NCI-H345 treated with DMSO at 0.1 percent for 48 hours (cell line): ENCODE results near the gene PLEKHA4.
"Not testable (repeated sequence)": the region's sequence is repeated elsewhere in the genome, so short reads cannot be mapped to it uniquely, and the experiment has no call there.

Experiments
- DNase-seq: peaks from one replicate; lab custom pipeline; 2025; ENCODE audit not compliant: unreplicated experiment; lab: John Stamatoyannopoulos, UW

Gene PLEKHA4

DNA sequence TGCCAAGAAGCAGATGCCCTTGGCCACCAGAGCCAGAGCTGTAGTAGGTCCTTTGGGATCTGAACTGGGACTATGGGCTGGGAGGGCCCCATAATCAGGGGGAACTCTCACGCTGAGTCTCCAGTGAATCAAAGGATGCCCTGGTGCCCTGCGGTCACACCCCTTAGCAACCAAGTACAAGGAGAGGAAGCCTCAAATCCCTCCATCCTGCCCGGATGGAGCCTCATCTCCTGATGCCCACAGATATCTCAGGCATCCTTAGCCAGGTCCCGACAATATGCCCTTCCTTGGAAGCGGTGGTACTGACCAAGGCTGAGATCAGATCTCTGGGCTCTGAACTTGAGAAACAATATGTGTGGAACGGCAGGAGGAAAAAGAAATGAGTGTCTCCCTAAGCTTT, 1.7 kb downstream of the PLEKHA4 start:
- no peak for DNase-seq

DNA sequence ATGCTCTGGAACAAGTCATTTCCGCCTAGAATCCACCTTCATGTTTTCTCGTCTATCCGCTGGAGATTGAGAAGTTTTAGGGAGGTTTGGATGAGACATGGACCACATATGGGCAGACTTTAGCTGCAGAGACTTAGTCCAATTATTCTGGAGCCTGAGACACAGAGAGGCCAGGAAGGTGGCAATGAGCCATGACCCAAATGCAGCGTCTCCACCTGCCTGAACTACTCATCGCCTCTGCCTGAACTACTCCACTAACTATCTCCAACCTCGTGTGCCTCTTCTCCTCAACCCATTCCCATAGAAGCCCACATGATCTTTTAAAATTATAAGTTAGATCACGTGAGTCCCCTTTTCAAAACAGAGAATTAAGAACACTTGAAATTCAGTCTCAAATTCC, 5.6 kb downstream of the PLEKHA4 start:
- DNase-seq = no peak

DNA sequence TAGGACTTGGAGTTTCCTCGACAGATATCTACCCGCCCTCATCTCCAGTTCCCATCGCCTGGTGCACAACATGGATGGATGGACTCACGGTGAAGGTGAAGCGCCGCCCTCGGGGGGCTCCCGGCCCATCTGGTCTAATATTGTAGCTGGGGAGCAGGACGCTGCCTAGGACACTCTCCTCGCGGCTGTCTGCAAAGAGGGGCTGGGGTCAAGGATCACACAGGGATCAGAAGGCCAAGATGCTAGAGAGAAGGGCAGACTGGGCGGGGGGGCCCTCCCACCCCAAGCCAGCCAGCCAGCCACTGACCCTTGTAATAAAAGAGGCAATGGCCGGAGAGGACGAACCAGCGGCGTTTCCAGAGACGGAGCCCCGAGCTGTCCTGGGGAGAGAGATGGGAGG, 7.1 kb downstream of the PLEKHA4 start:
- no peak for DNase-seq

DNA sequence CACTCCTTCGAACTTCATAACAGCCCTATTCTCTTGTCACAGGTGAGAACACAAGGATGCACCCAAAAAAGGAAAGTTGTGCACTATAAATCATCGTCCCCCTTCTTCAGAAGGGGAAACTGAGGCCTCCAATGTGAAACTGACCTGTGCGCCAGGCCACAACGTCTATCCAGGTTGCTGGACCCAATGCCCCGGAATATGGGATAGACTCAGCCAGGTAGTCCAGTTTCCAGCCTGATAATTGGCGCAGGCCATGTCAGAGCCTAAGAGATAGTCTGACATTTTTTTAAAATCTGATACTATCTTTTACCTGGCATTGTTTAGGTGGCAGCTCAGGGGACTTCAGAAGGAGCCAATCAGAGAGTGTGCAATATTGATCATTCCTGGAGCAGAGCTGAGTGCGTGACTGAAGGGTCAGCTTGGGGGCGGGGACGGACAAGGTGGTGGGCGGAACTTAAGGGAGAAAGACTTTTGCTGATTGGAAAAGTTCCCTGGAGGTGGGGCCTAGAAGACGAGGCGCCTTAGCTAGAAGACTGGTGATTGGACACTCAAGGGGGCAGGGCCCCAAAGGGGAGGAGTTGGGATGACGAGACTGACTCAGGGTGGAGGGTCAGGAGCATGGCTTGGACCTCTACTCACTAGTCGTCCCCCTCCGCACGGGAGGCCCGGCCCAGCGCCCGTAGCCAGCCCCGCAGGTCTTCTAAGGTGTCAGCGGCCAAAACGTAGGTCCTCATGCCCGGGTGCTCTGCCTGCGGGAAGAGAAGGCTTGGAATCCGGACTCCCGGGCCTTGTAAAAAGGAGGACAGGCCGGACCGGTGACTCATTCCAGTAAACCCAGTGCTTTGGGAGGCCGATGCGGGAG, 8.5 kb downstream of the PLEKHA4 start:
- DNase-seq = no peak

DNA sequence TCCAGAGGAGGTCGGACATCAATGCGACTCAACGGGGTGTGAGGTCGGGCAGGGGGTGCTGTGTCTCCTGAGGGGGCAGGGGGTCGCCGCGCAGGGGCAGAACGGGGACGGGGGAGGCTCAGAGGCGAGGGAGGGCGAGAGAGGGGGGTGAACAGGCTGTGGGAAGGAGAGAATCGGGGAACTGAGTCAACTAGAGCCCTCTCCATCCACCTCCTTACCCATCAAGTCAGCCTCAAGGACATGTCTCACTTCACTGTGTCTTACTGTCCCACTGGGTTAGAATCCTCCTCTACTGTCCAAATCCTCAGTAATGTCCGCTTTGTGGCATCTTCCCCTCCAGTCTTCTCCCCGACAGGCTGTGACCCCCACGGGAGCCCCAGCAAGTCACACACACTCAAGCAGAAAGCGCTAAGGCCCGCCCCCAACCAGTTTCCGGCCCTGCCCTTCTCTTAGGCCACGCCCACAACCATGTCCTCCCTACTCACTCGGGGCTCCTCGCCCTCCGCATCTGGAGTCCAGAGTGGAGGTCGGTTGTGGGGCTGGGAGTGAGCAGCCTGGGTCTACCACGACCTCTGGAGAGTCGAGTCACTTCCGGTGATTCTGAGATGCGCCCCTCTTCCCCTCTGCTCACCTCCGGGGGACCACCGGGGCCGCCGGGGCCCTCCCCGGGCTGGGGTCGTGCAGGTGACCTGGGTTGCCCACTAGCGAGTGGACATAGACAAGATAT, 9.3 kb downstream of the PLEKHA4 start:
- no peak for DNase-seq

DNA sequence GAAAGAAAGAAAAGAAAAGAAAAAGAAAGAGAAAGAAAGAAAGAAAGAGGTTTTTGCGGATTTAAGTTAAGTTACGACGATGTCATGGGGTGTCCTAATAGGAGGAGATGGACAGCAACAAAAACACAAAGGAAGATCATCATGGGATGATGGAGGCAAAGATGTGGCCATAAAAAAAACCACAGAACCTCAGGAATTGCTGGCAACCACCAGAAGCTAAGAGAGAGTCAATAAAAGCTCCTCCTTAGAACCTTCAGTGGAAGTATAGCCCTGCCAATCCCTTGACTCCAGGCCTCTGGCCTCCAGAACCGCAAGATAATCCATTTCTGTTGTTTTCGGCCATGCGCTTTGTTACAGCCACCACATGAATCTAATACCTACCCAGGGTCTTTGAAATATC, 11.5 kb downstream of the PLEKHA4 start:
- DNase-seq = no peak

DNA sequence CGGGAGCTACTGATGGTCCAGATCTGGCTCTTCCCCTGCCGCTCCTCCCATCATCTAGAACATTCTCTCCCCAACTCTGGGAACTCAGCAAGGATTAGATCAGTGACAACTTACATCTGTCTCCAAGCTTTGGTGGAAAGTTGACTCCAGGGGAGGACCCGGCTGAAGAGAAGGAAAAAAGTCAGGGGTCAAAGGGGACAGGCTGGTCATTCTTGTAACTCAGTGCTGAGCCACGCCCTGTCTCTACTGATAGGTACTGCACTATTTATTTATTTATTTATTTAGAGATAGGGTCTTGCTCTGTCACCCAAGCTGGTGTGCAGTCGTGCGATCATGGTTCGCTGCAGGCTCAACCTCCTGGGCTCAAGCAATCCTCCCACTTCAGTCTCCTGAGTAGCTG, 14.3 kb downstream of the PLEKHA4 start:
- DNase-seq = no peak

DNA sequence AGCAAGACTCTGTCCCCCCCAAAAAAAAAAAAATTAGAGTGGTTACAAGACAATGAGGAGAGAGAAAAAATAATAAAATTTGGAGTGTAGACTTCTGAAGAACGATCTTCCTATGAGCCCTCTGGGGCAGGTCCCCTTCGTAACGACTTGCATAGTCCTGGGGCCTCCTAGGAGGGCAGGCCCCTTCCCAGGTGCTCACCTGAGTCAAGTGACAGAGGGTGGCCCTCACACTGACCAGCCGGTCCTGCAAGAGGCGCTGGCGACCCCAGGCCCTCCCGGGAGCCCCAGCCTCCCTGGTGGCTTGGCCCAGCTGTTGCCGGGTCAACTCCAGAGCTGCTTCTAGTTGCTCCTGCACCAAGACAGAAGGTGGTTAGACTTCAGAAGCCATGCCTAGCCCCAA, 14.9 kb downstream of the PLEKHA4 start:
- no peak for DNase-seq

DNA sequence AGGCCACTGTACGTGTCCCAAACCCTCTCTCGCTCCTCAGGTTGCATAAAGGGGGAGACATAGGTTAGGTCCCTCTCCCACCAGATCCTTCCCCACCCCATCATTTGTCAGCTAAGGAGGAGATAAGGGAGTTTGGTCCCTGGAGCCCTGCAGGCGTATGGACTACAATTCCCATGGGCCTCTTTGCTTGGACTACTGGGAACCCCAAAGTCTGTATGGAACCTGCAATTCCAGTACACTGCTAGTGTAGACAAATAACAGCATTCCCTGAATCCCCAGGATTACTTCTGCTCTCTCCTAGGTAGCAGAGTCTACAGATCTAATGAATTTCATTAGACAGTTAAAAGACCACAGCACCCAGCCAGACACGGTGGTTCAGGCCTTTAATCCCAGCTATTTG, 16.1 kb downstream of the PLEKHA4 start:
- DNase-seq = no peak

DNA sequence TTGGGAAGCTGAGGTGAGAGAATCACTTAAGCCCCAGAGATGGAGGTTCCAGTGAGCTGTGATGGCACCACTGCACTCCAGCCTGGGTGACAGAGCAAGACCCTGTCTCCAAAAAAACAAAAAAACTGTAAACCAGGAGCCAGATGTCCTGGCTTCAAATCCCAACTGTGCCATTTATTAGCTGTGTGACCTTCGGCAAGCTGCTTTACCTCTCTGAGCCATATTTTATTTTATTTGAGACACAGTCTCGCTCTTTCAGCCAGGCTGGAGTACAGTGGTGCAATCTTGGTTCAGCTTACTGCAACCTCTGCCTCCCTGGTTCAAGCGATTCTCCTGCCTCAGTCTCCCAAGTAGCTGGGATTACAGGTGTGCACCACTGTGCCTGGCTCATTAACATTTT, 21.8 kb downstream of the PLEKHA4 start:
- not testable (repeated sequence) for DNase-seq

DNA sequence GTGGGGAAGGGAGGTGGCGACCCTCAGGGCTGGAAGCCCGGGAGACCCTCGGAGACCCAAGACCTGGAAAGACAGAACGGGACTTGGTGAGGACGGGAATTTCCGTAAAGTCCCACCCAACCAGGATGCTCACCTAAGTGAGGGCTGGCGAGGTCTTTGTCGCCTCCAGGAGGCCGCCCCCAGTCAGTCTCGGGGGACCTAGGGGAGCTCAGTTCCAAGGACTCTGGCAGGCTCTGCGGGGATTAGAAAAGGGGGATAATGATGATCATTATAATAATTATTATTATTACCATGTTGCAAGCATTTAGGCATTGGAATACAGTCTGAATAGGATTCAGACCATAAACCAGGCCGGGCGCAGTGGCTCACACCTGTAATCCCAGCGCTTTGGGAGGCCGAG, 23.0 kb downstream of the PLEKHA4 start:
- DNase-seq = no peak

DNA sequence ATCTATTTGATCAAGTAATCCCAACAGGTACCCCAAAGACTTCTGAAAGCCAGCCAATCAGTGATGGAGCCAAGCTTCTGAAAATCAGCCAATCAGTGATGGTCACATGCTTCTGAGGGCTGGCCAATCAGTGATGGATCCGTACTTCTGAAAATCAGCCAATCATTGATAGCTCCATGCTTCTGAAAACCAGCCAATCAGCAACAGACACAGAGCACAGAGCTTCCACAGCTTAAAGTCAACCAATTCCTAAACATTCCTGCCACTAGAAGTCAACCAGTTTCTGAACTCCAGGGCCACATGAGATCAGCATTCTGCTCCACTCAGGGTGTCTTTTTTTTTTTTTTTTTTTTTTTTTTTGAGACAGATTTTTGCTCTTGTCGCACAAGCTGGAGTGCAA, 23.9 kb downstream of the PLEKHA4 start:
- DNase-seq = no peak

DNA sequence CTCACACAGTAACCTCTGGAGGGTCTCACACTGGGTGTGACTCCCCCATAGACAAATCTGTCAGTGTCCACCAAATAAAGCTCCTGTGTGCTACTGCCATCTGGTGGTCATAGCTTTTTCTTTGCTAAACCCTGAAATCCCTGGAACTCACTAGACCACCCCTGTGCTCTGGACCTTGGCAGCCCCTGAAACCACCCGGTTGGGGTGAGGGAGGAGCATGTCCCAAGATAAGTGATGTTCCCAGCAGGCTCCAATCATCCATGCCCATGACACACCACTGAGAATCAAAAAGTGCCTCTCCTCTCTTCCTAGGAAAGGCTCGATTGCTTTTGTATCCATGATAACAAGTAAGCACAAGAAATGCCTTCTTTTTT, 25.6 kb downstream of the PLEKHA4 start:
- DNase-seq = peak; percentile 20

DNA sequence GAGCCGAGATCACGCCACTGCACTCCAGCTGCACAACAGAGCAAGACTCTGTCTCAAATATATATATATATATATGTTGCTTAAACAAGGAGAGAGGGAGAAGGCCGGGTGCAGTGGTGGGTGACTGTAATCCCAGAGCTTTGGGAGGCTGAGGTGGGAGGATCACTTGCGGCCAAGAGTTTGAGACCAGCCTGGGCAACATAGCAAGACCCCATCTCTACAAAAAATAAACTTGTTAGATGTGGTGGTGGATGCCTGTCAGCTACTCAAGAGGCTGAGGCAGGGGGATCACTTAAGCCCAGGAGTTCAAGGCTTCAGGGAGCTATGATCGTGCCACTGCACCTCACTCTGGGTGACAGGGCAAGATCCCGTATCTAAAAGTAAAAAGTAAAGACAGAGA, 26.8 kb downstream of the PLEKHA4 start:
- no peak for DNase-seq

DNA sequence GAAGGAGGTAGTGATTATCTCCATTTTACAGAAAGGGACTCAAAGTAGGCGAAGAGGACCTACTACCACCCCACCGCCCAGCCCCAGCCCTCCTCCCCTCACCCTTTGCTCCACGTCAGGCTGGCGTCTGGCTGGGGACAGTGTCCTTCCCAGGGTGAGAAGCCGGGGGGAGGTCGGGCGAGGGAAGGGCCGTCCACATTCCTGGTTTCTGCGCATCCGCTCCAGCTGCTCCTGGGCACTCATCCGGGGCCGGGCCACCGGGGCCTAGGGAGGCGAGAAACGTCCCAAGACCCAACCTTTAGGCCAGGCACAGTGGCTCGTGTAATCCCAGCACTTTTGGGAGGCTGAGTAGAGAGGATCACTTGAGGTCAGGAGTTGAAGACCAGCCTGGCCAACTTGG, 27.4 kb downstream of the PLEKHA4 start:
- no peak for DNase-seq

DNA sequence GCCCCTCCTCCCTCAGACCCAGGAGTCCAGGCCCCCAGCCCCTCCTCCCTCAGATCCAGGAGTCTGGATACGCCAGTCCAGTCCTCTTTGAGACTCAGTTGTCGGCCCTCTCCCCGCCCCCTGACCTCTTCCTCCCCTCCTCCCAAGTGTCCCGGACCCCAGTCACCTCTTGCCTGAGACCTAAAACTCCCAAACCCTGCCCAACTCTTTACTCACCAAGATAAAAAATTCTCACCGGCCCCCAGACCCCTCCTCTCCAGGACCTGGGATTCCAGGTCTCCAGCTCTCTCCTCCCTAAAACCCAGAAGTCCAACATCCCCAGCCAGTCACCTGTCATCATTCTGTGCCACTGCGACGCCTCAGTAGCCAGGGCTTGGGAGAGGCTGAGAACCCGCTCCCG, 30.7 kb downstream of the PLEKHA4 start:
- DNase-seq = no peak

DNA sequence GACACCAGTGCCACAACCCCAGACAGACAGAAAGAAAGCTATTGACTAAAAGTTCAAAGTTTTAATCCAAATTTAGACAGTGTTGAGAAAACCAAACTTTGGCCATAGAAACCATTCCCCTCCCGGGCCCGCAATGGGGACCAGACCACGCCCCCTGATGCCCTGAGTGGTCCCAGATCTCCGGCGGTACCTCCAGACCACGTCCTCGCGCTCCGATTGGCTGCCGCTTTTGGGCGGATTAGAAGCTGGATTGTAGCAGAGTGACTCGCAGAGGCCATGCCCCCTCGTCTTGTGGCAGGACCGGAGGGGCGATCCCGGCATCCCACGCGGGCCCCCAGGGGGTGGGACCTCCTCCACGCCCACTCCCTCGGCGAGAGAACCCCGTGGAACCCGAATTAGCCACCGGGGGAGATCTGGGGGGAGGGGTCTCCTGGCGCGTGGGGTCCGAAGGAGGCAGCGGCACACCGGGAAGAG, 31.3 kb downstream of the PLEKHA4 start:
- DNase-seq = peak; percentile 66

DNA sequence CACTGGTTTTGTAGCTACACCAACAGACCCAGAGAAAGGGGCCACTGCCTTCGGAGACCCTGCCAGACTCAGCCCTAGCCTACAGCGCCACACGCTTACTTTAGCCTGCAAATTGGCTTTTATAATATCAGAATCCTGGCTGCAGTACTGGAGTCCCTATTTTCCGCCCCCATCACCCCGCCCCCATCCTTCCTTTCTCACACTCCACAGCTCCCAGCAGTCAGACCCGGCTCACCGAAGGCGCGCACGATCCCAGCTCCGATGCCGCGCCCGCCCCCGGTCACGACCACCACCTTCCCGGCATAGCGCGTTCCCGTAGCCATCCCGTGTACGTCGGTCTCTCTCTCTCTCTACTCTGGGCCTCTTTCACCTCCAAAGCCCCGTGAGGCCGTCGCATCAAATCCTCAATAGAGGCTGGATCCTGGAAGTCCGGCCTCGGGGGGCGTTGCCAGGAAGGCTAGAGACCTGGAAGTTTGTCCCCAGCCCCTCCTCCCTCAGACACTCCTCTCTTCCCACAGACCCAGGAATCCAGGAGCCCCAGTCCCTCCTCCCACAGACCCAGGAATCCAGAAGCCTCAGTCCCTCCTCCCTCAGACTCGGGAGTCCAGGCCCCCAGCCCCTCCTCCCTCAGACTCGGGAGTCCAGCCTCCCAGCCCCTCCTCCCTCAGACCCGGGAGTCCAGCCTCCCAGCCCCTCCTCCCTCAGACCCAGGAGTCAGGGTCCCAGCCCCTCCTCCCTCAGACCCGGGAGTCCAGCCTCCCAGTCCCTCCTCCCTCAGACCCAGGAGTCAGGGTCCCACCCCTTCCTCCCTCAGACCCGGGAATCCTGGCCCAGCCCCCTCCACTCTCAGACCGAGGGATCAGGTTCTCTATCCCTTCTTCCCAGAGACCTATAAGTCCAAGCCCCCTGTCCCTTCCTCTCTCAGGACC, 32.1 kb downstream of the PLEKHA4 start, which contains the start of gene HSD17B14:
HSD17B14 (minus strand) TSS at position 403 of the 929 bp plus-strand sequence; CDS start at position 323, 80 bp downstream.
- DNase-seq = peak; percentile 48

DNA sequence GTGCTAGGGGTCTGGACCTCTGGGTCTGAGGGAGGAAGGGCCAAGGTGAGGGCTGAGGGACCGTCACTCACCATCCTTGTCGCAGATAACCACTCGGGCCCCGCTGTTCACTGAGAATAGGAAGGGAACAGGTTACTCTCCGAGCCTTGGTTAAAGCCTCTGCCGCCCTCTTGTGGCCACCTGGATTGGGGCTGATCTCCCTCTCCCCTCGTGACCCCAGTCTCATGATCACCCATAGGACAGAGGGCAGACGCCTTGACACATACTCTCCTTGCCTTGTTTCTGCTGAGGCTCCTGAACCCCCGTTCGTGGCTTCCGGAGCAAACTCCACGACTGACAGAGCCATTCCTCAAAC, 32.7 kb downstream of the PLEKHA4 start:
- DNase-seq = peak; percentile 55

DNA sequence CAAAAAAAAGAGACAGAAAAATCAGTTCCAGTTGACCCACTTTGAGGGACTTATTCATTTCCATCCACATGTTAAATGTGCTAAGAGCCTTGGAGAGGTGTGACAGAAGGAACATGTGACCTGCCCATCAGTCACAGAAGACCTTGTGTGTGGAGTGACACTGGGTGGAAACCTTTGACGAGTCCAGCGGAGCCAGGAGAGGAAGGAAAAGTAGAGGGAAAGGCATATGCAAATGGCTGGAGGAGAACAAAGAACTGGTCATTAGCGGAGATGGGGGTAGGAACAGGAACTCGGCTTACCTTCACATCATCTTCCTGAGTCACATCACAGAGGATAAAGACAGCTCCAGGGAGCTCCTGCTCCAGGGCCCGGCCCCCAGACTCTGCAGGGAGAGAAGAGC, 34.4 kb downstream of the PLEKHA4 start:
- no peak for DNase-seq

DNA sequence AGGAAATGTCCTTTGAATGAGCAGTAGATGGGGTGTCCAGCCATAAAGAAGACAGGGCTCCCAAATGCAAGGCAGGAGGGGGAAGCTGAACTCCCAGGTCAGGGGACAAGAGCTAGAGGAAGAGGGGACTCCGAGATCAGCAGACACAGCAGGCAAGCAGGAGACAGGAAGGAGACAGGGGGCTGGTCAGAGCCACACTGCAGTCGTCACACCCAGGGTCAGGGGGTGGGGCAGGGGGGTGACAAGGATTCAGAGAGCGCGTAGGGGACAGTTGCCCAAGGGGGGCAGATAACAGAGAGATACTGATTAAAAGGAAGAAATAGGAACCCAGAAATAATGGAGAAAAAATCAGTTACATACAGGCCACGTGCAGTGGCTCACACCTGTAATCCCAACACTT, 35.4 kb downstream of the PLEKHA4 start:
- no peak for DNase-seq
